Activated CD4-positive, CD25-positive, alpha-beta regulatory T cell treated with anti-CD3 and anti-CD28 coated beads, Interleukin-2, amount 50 U/mL, for 16 hours (primary cell): ENCODE results near the gene PA2G4.
"Not testable (repeated sequence)": the region's sequence is repeated elsewhere in the genome, so short reads cannot be mapped to it uniquely, and the experiment has no call there.

Experiments used
- DNase-seq: peaks from one replicate; pipeline ENCODE4 v3.0.0-alpha.2; 2020; ENCODE audit warnings: low read depth, low spot score

Gene PA2G4

GRCh38 chr12:56152756-56153677 is 48.7 kb downstream of the PA2G4 start:
- DNase-seq = no peak

- no peak for DNase-seq
These were observed 49.3 kb downstream of the PA2G4 start for GRCh38 chr12:56153678-56154065.

DNA sequence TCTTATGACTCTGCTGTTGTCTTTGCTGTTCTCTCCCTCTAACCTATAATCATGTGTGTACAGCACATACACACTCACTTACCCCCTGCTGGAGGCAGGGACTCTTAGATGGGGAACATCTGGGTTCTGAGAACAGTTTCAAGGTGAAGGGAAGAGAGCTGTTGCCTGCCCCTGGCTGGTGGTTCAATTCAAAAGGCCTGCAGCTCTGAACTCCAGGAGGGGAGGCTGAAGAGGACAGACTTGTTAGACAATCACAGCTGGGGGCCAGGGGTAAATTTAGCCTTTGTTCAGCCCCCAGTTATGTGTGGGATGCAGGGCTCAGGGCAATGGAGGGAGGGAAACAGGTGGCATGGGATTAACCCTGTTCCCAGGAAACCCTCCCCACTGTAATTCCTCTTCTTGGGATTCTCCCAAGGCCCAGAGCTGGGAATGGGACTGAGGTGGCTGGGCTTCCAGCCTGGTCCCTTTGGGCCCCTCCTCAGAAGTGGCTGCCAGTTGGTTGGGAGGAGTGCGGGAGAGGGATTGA is 50.0 kb downstream of the PA2G4 start:
- no peak for DNase-seq

- DNase-seq = no peak
These were observed 50.5 kb downstream of the PA2G4 start for GRCh38 chr12:56154818-56155217.

DNA sequence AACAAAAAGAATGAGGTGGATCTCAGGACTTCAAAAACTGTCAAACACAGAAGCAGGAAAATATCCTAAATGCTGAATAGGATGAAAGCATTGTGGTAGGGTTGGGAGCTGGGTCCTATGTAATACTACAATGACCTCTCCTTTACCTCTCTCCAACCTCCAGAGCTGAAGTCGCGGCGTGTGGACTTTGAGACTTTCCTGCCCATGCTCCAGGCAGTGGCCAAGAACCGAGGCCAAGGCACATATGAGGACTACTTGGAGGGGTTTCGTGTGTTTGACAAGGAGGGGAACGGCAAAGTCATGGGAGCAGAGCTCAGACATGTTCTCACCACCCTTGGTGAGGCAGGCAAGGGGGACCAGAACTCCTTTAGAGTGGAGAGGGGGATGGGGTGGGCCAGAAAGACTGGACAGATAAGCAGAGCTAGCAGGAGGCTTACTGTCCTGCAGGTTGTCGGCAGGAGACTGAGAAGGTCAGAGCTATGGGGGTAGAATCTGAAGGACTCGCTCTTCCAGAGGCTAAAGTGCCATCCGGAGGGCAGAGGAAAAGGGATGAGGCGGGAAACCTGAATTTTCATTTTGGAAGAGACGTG is 51.0 kb downstream of the PA2G4 start:
- no peak for DNase-seq

DNA sequence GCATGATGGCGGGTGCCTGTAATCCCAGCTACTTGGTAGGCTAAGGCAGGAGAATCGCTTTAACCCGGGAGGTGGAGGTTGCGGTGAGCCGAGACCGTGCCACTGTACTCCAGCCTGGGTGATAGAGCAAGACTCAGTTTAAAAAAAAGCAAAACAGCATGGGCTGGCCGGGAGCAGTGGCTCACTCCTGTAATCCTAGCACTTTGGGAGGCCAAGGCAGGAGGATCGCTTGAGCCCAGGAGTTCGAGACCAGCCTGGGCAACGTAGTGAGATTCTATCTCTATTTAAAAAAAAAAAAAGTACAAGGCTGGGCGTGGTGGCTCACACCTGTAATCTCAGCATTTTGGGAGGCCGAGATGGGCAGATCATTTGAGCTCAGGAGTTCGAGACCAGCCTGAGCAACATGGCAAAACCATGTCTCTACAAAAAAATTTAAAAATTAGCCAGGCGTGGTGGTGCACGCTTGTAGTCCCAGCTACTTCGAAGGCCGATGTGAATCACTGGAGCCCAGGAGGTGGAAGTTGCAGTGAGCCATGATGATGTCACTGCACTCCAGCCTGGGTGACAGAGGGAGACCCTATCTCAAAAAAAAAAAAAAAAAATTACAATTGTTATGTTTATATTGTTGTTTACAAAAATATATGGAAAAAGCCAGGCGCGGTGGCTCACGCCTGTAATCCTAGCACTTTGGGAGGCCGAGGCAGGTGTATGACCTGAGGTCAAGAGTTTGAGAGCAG is 52.3 kb downstream of the PA2G4 start:
- DNase-seq = not testable (repeated sequence)

DNA sequence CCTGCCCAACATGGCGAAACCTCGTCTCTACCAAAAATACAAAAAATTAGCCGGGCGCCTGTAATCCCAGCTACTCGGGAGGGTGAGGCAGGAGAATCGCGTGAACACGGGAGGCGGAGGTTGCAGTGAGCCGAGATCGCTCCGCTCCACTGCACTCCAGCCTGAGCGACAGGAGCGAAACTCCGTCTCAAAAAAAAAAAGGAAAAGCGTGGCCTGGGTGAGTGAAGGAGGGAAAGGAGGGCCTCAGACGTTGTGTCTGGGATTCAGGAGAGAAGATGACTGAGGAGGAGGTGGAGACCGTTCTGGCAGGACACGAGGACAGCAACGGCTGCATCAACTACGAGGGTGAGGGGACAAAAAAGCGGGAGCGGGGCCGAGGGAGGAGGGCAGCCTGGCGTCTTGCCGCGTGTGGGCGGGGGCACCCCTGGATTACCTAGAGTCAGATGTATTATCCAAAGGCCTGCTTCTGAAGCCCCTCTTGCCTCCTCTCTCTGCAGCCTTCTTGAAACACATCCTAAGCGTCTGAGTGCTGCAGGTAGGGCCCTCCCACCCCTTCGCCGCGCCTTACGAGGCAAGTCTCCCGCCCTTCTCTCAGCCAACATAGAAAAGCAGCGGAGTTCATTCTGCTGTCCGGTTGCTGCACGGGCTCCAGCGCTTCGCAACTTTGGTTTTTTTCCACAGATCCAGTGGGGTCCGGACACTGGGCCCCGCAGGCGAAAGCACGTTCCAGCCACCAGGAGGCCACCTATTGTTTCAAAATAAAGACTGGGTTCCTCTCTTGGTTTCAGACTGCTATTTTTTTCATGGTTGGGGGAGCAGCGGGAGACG is 53.1 kb downstream of the PA2G4 start:
- DNase-seq = peak; percentile 30

- DNase-seq = peak; percentile 89
These were observed 53.9 kb downstream of the PA2G4 start, which contains the start of gene MYL6 for GRCh38 chr12:56158029-56158925. Gene MYL6, plus strand, starts transcription at chr12:56158359. Its CDS starts 43 bp downstream, at chr12:56158402.

- DNase-seq = no peak
These were observed 54.6 kb downstream of the PA2G4 start for GRCh38 chr12:56158926-56159461.

DNA sequence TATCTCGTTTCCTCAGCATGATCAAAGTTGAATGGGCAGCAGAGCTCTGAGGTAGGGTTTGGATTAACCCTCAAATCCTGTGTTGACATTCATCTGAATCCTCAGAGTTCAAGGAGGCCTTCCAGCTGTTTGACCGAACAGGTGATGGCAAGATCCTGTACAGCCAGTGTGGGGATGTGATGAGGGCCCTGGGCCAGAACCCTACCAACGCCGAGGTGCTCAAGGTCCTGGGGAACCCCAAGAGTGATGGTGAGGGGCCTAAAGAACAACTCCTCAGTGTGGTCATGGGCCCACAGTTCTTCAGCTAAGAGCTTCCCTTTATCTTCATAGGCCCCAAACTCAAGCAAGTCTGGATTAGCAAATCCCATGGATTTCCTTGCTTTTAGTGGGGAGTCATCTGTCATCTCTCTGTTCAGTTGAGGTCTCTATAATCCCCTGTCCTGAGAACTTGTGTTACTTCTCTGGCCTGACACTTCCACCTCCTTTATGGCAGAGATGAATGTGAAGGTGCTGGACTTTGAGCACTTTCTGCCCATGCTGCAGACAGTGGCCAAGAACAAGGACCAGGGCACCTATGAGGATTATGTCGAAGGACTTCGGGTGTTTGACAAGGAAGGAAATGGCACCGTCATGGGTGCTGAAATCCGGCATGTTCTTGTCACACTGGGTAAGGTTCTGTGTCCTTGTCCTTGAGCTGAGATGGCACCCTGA is 55.3 kb downstream of the PA2G4 start:
- no peak for DNase-seq

GRCh38 chr12:56160193-56160763 is 55.9 kb downstream of the PA2G4 start:
- DNase-seq = peak; percentile 32

DNA sequence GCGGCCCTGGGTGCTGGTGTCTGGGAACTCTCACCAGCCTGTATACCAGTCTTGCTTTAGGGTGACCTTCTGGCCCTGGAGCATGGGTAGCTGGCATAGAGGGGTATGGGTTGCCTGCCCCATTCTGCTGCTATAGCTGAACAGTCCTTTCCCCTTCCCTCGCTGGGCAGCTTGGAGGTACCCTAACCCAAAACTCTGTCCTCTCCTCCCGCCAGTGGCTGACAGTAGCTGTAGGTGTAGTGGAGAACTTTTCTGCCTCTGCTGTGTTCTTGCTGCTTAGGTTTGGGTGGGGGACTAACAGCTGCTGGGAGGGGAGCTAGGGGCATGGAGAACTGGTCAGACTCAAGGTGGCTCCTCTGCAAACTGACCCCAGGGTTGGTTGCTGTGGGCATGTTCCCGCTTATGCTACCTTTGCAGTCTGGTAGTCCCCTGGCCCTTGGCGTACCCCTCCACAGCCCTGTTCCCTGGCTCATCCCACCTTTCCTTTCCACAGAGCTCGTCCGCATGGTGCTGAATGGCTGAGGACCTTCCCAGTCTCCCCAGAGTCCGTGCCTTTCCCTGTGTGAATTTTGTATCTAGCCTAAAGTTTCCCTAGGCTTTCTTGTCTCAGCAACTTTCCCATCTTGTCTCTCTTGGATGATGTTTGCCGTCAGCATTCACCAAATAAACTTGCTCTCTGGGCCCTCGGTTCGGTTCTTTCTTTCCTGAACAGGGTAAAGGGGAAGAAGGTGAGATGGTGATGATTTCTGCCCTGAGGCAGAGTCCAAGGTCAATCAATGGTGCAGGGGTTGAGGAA is 56.7 kb downstream of the PA2G4 start:
- DNase-seq = no peak

GRCh38 chr12:56161690-56162351 is 57.5 kb downstream of the PA2G4 start:
- DNase-seq = no peak

GRCh38 chr12:56162468-56163290 is 58.3 kb downstream of the PA2G4 start:
- DNase-seq = no peak
